GM12864 (cell line): Measurements from ENCODE around the gene CAGE1.

Source experiments
- DNase-seq: peaks from one replicate; pipeline ENCODE4 v3.0.0-alpha.2; 2011; ENCODE audit warnings: low read depth
- H3K4me3 ChIP-seq: 2 replicates; pipeline ENCODE4 v1.5.1; 2011; ENCODE audit warnings: mild to moderate bottlenecking, low read depth, low read length, control low read depth
- TF ChIP-seq, protein P1 (sequence below): IDR thresholded peaks from 2 replicates; pipeline ENCODE4 v1.5.1; 2011; ENCODE audit warnings: low read depth, mild to moderate bottlenecking, moderate library complexity, low read length, control low read depth, inconsistent platforms; ENCODE audit errors: missing control alignments

CAGE1 gene

DNA sequence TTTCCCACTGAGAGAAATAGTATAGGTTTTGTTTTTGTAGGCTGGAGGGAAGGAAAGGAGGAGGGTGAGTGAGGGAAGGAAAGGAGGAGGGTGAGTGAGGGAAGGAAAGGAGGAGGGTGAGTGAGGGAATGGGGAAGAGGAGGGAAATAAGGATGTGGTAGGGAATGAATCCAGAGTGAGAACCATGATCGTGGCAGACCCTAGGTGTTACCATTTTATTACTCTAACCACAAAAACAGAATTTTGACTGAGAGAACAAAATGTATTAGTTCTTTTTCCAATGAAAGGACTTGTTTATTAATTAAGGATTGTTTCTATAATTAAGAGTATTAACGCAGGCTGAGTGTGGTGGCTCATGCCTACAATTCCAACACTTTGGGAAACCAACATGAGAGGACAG, 92.9 kb downstream of the CAGE1 start:
- H3K4me3 ChIP-seq = no peak overlapping the region
- DNase-seq = no peak
- TF ChIP-seq, protein P1, sequence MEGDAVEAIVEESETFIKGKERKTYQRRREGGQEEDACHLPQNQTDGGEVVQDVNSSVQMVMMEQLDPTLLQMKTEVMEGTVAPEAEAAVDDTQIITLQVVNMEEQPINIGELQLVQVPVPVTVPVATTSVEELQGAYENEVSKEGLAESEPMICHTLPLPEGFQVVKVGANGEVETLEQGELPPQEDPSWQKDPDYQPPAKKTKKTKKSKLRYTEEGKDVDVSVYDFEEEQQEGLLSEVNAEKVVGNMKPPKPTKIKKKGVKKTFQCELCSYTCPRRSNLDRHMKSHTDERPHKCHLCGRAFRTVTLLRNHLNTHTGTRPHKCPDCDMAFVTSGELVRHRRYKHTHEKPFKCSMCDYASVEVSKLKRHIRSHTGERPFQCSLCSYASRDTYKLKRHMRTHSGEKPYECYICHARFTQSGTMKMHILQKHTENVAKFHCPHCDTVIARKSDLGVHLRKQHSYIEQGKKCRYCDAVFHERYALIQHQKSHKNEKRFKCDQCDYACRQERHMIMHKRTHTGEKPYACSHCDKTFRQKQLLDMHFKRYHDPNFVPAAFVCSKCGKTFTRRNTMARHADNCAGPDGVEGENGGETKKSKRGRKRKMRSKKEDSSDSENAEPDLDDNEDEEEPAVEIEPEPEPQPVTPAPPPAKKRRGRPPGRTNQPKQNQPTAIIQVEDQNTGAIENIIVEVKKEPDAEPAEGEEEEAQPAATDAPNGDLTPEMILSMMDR = no peak

DNA sequence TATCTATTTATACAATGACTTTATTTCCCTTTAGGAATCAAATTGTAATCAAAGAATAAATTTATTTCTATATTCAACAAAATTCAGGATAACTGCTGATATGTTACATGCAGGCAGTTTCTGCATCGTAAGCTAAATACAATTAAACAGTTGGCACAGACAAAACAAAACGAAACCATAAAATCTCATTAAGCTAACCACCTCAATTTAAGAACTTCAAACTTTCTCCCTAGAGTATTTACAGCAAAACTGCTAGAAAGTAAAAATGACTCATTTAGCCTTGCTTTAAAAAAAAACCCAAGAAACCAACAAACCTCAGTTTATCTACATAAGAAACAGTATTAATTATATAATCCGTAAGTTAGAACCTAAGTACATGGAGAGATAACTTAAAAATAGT, 93.6 kb downstream of the CAGE1 start:
- TF ChIP-seq, protein P1 = no peak
- no peak for DNase-seq
- no peak overlapping the region for H3K4me3 ChIP-seq

GRCh38 chr6:7292596-7293255, 96.8 kb downstream of the CAGE1 start:
- no peak for DNase-seq

DNA sequence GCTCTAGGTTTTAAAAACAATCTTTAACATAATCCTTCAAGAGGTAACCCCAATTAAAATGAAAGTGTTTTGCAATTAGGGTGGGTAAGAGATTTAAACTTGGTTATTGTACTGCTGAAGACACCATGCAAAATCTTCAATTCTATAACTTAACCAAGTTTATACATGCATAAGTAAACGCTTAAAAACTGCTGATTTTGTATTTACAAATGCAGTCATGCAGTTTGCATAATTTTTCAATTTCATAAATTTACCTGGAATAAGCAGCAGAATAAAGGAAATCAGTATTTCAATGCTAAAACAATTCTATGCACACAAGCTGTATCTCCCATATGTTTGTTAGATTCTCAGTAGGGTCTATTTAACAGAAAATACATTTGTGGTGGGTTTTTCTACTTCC, 99.5 kb downstream of the CAGE1 start:
- no peak overlapping the region for H3K4me3 ChIP-seq
- DNase-seq = no peak
- TF ChIP-seq, protein P1 = no peak

More at GRCh38 chr6:7292596-7293255, 96.8 kb downstream of the CAGE1 start:
- TF ChIP-seq, protein P1 = no peak
- H3K4me3 ChIP-seq = no peak overlapping the region

DNA sequence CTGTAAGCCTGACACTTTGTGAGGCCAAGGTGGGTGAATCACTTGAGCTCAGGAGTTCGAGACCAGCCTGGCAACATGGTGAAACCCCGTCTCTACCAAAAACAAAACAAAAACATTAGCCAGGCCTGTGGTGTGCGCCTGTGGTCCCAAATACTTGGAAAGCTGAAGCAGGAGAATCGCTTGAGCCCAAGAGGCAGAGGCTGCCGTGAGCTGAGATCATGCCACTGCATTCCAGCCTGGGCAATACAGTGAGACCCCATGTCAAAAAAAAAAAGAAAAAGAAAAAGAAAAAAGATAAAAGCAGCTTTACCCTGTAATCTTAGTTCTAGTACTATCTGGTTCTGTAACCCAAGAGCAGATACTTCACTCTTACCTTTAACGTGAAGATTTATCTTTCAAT, 104.1 kb downstream of the CAGE1 start:
- no peak for DNase-seq
- TF ChIP-seq, protein P1 = no peak

DNA sequence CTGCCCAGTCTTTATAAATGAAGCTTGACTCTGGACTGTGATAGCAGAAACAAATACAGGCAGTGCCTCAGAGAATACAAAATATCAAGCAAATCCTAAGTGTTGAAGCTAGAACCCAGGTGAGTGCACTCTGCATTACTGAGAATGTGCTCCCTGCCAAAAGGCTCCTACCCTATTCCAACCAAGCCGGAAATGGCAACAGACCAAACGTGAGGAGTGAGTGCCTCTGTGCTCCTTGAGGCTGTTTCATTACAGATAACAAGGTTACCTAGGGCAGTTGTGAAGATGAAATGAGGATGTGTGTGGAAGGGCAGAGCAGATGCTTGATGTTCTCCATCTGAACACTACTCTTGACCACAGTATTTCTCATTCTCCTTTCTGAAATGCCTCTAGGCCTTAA, 105.9 kb downstream of the CAGE1 start:
- no peak overlapping the region for H3K4me3 ChIP-seq
- DNase-seq = no peak
- TF ChIP-seq, protein P1 = no peak

More for the DNA sequence above, 104.1 kb downstream of the CAGE1 start:
- H3K4me3 ChIP-seq = no peak overlapping the region
